ENCODE data around the gene WDR46. TPM values are rescaled to one million over a fixed set of nuclear protein-coding genes. Genes with fewer than 3 reads are reported as not detected.
A peak's percentile ranks its signal among the peaks of the same experiment; 100 is the strongest.
"Not testable (repeated sequence)": the region's sequence is repeated elsewhere in the genome, so short reads cannot be mapped to it uniquely, and the experiment has no call there.

The WDR46 gene
- total RNA-seq, 2 experiments from 2014 or later: 42.5 to 42.9 TPM

DNA sequence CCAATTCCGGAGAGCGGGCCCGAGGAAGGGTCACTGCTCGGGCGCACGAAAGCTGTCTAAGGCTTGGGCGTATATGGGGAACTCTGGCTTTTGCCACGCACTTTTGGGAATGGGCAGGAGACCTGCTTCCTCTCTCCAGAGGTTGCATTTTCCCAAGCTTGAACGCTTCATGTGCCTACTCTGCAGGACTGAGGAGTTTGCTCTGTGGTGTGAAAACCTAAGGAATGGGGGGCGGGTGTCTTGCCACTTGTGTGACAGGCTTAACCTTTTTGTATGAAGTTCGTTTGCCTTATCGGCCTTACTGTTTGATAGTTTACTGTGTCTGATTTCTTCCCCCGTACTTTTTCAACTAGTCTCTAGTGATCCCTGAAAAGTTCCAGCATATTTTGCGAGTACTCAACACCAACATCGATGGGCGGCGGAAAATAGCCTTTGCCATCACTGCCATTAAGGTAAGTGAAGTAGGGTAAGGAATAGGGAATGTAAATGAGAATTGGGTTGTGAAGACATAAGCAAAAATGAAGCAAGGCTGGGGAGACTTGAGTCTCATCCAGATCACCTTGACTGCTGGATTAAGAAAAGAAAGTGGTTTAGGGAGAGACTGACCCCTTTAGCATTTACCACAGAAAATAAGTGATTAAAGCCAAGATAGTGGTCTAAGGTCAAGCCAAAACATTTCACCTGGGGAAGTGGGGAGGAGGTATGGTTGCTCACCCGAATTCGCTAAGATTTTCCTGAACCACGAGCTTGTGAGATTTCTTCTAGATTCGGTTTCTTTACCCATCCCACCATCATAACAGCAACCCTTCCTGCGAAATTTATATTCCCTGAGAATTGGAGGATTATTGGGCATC is 16.5 kb downstream of the WDR46 start:
- peak overlapping the region; percentile 99 for H3K4me3 Mint-ChIP-seq
- no peaks in the 10 kb centered on the region for H3K9me3 Mint-ChIP-seq
- intact Hi-C loops (cut with micrococcal nuclease): loop anchor here (1.0 to 10.0 kb wide), 4 partner anchors 51 to 302 kb away; partner anchors contain the start of gene KIFC1
- CTCF ChIA-PET: interaction anchor here (0.5 to 2.8 kb wide), 3 partner anchors 16 to 24 kb away, joined by 3 to 9 read pairs (median 3); partner anchors contain the start of gene WDR46
- H3K27ac Mint-ChIP-seq: peak overlapping the region; percentile 100
- no peak for DNase-seq
- H3K4me1 Mint-ChIP-seq (ENCODE audit: low read depth): peaks cover 46% of the 10 kb centered on the region
- no peaks in the 10 kb centered on the region for H3K27me3 Mint-ChIP-seq (ENCODE audit: low read depth)
- H3K36me3 Mint-ChIP-seq (ENCODE audit: low read depth): peaks cover 60% of the 10 kb centered on the region

DNA sequence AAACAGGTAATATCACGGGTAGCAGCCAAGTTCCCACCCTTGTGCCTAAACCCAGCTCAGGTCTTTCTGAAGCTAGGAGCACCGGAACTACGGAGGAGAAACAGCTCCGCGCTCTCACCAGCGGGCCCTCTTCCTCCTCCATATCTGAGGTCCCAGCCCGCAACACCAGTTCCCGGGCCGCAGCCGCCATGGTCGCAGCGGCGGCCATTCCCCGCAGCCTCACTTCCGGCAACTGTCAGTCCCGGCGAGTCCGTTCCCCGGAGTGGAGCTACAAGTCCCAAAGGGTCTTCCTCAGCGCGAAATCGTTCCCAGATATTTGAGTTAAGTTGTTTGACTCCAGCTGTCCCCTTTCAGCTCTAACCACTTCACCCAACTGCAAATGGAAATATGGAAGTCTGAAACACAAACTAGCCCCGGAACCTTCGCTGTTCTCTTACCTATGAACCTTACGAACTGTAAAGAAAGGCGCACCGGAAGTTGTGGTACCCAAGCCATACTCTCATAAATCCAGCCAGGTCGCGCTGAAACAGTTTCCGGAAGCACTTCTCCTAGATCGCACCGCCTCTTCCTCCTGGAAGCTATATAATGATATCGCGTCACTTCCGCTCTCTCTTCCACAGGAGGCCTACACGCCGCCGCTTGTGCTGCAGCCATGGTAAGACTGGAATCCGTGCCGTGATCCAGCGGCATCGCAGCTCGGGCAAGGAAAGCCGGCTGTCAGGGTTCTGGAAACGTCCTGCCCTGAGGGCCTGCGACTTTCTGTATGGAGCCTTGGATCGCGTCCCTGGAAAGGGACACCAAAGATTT is 17.4 kb downstream of the WDR46 start, which contains the start of the genes RPS18 and VPS52:
Gene RPS18, plus strand, starts transcription at position 608 of the 807 bp plus-strand sequence. Its CDS starts 45 bp downstream, at position 653.
Gene VPS52, minus strand, starts transcription at position 409 of the 807 bp plus-strand sequence. Its CDS starts 201 bp downstream, at position 208.
- CTCF ChIA-PET: interaction anchor here (0.8 to 2.8 kb wide), 5 partner anchors 21 to 72 kb away, joined by 3 to 9 read pairs (median 6); partner anchors contain the start of gene RGL2
- Mint-ChIP-seq H3K27ac (peak within 1 kb of the TSS; percentile 100), H3K9me3 (no peaks in the 10 kb centered on the region), H3K4me3 (peak within 1 kb of the TSS; percentile 99), H3K27me3 (ENCODE audit: low read depth) (no peaks in the 10 kb centered on the region), H3K4me1 (ENCODE audit: low read depth) (peaks cover 45% of the 10 kb centered on the region), H3K36me3 (ENCODE audit: low read depth) (peaks cover 65% of the 10 kb centered on the region)
- intact Hi-C loops (cut with micrococcal nuclease): loop anchor here (1.0 to 10.0 kb wide), 11 partner anchors 18 to 303 kb away; partner anchors contain the start of genes CUTA, KIFC1, PFDN6 and RXRB
- DNase-seq: peak; percentile 95

DNA sequence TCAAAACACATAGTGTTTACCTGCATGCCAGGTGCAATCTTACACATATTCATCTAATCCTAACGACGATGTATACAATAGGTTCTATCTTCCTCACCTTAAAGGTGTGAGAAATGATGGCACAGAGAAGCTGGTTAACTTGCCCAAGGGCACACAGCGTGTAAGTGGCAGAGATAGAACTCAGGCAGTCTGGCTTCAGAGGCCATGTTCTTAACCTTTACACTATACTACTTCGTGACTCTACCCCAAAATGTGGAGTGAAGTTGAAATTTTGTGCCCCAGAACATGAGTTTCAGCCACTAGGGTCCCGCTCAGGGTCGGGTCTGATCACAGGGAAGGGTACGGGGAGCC is 17.9 kb downstream of the WDR46 start:
- Mint-ChIP-seq H3K9me3 (no peaks in the 10 kb centered on the region), H3K27me3 (ENCODE audit: low read depth) (no peaks in the 10 kb centered on the region), H3K4me1 (ENCODE audit: low read depth) (peaks cover 39% of the 10 kb centered on the region), H3K4me3 (peak overlapping the region; percentile 99), H3K36me3 (ENCODE audit: low read depth) (peaks cover 64% of the 10 kb centered on the region), H3K27ac (peak overlapping the region; percentile 100)
- DNase-seq: no peak
- intact Hi-C loops (cut with micrococcal nuclease): loop anchor here (1.0 to 10.0 kb wide), 8 partner anchors 18 to 304 kb away; partner anchors contain the start of genes CUTA, PFDN6, RXRB and SLC39A7
- CTCF ChIA-PET: interaction anchor here (0.8 to 2.8 kb wide), 5 partner anchors 20 to 73 kb away, joined by 3 to 9 read pairs (median 6); partner anchors contain the start of gene RGL2

DNA sequence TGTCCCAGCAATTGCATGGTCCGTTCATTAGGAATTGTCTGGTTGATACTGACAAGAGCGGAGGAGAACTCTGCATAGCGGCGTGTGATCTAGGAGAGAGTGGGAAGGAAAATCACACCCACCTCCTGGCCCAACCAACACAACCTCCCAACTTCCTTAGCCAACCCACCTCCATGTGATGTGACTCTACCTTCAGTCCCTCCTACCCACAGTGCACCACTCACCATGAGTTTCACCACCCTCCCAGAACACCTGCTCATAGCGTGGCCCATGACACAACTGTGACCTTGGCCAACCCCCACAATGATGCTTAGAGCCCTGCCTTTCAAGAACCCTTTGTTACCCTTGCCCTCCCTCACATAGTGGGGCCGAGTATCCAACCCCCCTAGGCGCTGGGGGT is 25.0 kb downstream of the WDR46 start:
- Mint-ChIP-seq H3K36me3 (ENCODE audit: low read depth) (peaks cover 37% of the 10 kb centered on the region), H3K4me1 (ENCODE audit: low read depth) (peaks cover 5% of the 10 kb centered on the region), H3K4me3 (no peak overlapping the region), H3K27ac (no peak overlapping the region), H3K9me3 (no peaks in the 10 kb centered on the region), H3K27me3 (ENCODE audit: low read depth) (no peaks in the 10 kb centered on the region)
- intact Hi-C loops (cut with micrococcal nuclease): no loop called here
- CTCF ChIA-PET: no interaction called here
- DNase-seq: no peak

DNA sequence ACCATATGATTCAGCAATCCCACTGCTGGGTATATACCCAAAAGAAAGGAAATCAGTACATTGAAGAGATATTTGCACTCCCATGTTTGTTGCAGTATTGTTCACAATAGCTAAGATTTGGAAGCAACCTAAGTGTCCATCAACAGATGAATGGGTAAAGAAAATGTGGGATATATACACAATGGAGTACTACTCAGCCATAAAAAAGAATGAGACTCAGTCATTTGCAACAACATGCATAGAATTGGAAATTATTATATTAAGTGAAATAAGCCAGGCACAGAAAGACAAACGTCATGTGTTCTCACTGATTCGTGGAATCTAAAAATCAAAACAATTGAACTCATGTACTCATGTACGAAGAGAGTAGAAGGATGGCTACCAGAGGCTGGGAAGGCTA is 26.5 kb downstream of the WDR46 start:
- intact Hi-C loops (cut with micrococcal nuclease): not testable (repeated sequence)

DNA sequence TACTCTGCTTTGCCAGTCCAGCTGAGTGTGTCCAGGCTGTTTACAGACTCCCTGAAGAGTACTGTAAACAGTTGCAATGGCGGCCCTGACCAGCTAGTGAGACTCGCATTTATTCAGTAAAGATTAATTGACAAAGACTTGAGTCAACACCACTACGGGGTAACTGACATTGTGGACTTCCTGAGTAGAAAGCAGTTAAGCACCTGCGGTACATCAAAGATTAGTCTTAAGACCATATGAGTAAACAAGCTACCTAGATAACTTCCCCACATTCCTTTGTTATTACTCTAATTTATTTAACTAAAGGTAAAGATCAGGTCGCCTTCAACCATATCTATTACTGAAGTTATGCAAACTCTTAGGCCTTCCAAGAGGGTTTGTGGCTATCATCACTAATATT is 30.0 kb downstream of the WDR46 start:
- no peak for DNase-seq
- CTCF ChIA-PET: interaction anchor here (1.7 kb wide), 1 partner anchor 10 kb away, joined by 5 read pairs; no protein-coding TSS in a partner anchor
- intact Hi-C loops (cut with micrococcal nuclease): no loop called here
- no peak overlapping the region for H3K27ac Mint-ChIP-seq
- no peaks in the 10 kb centered on the region for H3K27me3 Mint-ChIP-seq (ENCODE audit: low read depth)
- no peaks in the 10 kb centered on the region for H3K9me3 Mint-ChIP-seq
- H3K4me1 Mint-ChIP-seq (ENCODE audit: low read depth): peaks cover 4% of the 10 kb centered on the region
- H3K4me3 Mint-ChIP-seq: no peak overlapping the region
- peaks cover 19% of the 10 kb centered on the region for H3K36me3 Mint-ChIP-seq (ENCODE audit: low read depth)

More for the DNA sequence above, 26.5 kb downstream of the WDR46 start:
- not testable (repeated sequence) for DNase-seq; H3K9me3 Mint-ChIP-seq; H3K27ac Mint-ChIP-seq; H3K27me3 Mint-ChIP-seq (ENCODE audit: low read depth); H3K4me3 Mint-ChIP-seq; H3K4me1 Mint-ChIP-seq (ENCODE audit: low read depth)
- CTCF ChIA-PET: interaction anchor here (0.5 to 2.0 kb wide), 3 partner anchors 12 to 115 kb away, joined by 3 to 6 read pairs (median 4); no protein-coding TSS in a partner anchor
- peaks cover 36% of the 10 kb centered on the region for H3K36me3 Mint-ChIP-seq (ENCODE audit: low read depth)

DNA sequence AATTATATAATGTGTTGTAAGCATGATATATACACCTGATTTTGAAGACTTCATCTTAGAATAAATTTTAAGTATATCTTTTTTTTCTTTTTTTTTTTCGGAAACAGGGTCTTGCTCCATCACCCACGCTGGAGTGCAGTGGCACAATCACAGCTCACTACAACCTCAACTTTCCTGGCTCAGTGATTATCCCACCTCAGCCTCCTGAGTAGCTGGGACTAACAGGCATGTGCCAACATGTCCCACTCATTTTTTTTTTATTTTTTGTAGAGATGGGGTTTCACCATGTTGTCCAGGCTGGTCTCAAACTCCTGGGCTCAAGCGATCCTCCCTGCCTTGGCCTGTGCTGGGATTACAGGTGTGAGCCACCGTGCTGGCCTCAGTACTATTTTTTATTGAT is 34.4 kb downstream of the WDR46 start:
- intact Hi-C loops (cut with micrococcal nuclease): no loop called here
- DNase-seq: no peak
- CTCF ChIA-PET: no interaction called here
- Mint-ChIP-seq H3K36me3 (ENCODE audit: low read depth) (peaks cover 25% of the 10 kb centered on the region), H3K27ac (no peak overlapping the region), H3K4me1 (ENCODE audit: low read depth) (peaks cover 26% of the 10 kb centered on the region), H3K9me3 (no peaks in the 10 kb centered on the region), H3K27me3 (ENCODE audit: low read depth) (no peaks in the 10 kb centered on the region), H3K4me3 (no peak overlapping the region)

DNA sequence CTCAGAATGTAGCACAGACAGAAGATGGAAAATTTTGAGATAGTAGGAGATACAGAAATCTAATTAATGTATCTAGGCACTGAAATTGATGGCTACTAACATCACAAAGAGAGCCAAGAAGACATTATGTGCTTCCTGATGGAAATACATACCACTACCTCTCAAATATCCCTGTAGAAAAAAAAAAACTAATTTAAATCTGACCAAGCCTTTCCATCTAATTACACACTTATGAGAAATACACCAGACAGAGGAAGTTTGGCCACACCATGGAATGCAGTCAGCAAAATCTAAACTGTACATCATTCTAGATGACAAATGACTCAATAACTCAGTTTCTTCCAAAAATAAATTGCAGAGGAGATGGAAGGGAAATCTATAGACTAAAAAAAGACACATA is 36.3 kb downstream of the WDR46 start:
- CTCF ChIA-PET: no interaction called here
- Mint-ChIP-seq H3K9me3 (no peaks in the 10 kb centered on the region), H3K27ac (no peak overlapping the region), H3K4me1 (ENCODE audit: low read depth) (peaks cover 37% of the 10 kb centered on the region), H3K36me3 (ENCODE audit: low read depth) (peaks cover 22% of the 10 kb centered on the region), H3K27me3 (ENCODE audit: low read depth) (no peaks in the 10 kb centered on the region), H3K4me3 (no peak overlapping the region)
- no peak for DNase-seq
- intact Hi-C loops (cut with micrococcal nuclease): no loop called here

DNA sequence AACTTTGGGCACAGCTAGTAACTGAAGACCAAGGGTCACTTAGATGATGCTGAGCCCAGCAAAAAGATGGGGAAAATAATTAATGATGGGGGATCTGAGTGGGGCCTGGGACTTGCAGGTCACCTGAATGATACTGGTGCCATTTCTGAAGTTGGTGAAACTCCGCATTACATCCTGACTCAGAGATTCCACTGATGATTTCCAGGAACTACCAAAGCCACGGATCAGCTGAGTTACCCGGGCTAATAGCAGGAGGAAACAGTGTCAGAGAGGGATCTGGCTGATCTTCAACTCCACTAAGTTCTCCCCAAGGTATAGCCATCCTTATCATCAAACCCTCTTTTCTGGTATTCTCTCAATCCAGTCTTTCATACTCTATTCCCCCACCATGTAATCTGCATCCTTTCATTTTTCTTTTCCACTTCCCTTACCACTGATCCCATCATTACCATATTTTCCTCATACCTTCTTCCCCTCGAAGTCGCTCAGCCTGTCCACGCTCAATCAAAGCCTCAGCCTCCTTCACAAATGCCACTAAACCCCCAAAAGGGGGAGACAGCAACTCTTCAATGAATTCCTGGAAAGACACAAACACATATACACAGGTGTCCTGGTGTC is 37.5 kb downstream of the WDR46 start:
- peaks cover 21% of the 10 kb centered on the region for H3K36me3 Mint-ChIP-seq (ENCODE audit: low read depth)
- H3K9me3 Mint-ChIP-seq: no peaks in the 10 kb centered on the region
- no peak for DNase-seq
- CTCF ChIA-PET: interaction anchor here (1.4 to 1.9 kb wide), 2 partner anchors 20 to 25 kb away, joined by 3 to 6 read pairs; partner anchors contain the start of genes B3GALT4, RPS18 and VPS52
- H3K4me1 Mint-ChIP-seq (ENCODE audit: low read depth): peaks cover 37% of the 10 kb centered on the region
- intact Hi-C loops (cut with micrococcal nuclease): no loop called here
- H3K27ac Mint-ChIP-seq: no peak overlapping the region
- no peak overlapping the region for H3K4me3 Mint-ChIP-seq
- H3K27me3 Mint-ChIP-seq (ENCODE audit: low read depth): no peaks in the 10 kb centered on the region

DNA sequence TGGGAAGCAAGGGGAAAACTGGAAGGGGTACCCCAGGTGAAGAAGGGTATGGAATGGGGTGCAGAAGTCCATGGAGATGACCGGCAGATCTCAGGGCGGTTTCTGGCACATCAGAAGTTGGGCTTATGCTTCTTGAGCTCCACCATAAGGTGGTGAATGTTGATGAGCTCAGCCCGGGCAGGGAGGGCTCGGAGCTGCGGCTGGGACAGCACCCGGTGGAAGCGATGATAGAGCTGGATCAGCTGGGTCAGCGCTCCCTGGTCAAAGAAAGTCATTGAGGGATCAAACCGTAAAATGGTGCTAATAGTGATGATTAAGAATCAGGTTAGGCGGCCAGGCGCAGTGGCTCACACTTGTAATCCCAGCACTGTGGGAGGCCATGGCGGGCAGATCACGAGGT is 38.3 kb downstream of the WDR46 start:
- no peak for DNase-seq
- CTCF ChIA-PET: interaction anchor here (1.0 to 5.5 kb wide), 8 partner anchors 11 to 126 kb away, joined by 3 to 57 read pairs (median 3); partner anchors contain the start of genes B3GALT4, RPS18 and VPS52
- Mint-ChIP-seq H3K9me3 (no peaks in the 10 kb centered on the region), H3K36me3 (ENCODE audit: low read depth) (peaks cover 21% of the 10 kb centered on the region), H3K27ac (peak overlapping the region; percentile 93), H3K27me3 (ENCODE audit: low read depth) (no peaks in the 10 kb centered on the region), H3K4me1 (ENCODE audit: low read depth) (peaks cover 37% of the 10 kb centered on the region), H3K4me3 (peak overlapping the region; percentile 90)
- intact Hi-C loops (cut with micrococcal nuclease): no loop called here

Measured in activated naive CD4-positive, alpha-beta T cell treated with anti-CD3 and anti-CD28 coated beads for 36 hours (primary cell).